ENCODE measurements around the gene PRDM8.

- TF ChIP-seq CTCF (IDR thresholded peaks at IDR 0.05) (no peak), EP300 (IDR thresholded peaks at IDR 0.05) (no peak), POLR2A (IDR thresholded peaks at IDR 0.05) (no peak), POLR2AphosphoS5 (IDR thresholded peaks at IDR 0.05) (no peak)
Observed at GRCh38 chr4:80172203-80172602, 25.1 kb upstream of the PRDM8 start.

All from sigmoid colon (tissue), 4 donors.